Inflammatory macrophage (primary cell): Measurements from ENCODE around the gene ME2.
"Not testable (repeated sequence)": the region's sequence is repeated elsewhere in the genome, so short reads cannot be mapped to it uniquely, and the experiment has no call there.

Experiments used
- DNase-seq, 2 donors: peaks; one replicate each; pipeline ENCODE4 v3.0.0-alpha.2; 2020 to 2022

ME2 gene

DNA sequence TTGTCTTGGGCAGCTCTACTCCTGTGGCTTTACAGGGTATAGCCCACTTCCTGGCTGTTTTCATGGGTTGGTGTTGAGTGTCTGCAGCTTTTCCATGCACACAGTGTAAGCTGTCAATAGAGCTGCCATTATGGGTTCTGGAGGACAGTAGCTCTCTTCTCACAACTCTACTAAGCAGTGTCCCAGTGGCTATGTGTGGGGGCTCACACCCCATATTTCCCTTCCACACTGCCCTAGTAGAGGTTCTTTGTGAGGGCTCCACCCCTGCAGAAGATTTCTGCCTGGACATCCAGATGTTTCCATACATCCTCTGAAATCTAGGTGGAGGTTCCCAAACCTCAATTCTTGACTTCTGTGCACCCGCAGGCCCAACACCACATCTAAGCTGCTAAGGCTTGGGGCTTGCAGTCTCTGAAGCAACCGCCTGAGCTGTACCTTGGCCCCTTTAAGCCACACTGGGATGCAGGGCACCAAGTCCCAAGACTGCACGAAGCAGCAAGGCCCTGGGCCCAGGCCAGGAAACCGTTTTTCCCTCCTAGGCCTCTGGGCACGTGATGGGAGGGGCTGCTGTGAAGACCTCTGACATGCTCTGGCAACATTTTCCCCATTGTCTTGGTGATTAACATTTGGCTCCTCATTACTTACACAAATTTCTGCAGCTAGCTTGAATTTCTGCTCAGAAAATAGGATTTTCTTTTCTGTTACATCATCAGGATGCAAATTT, 98.3 kb downstream of the ME2 start:
- DNase-seq: no peak

DNA sequence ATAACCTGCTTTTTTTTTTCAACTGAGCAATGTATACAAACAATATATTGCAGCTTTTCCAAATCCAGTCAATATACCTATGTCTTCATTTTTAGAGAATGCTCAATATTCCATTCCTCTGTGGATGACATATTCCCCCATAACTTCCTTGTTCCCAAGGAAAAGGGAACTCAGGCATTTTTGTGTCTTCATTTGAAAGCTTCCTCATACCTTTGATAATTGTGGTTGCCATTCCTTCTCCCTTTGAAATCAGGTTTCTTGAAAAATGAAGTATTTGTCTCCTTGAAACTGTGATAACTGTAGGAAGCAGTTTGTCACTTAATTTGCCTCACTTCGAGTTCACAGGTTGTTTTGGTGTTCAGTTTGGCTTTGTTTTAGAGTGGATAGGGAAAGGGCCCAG, 102.5 kb downstream of the ME2 start:
- DNase-seq: peak in 1 of 2 donors; percentile 8

DNA sequence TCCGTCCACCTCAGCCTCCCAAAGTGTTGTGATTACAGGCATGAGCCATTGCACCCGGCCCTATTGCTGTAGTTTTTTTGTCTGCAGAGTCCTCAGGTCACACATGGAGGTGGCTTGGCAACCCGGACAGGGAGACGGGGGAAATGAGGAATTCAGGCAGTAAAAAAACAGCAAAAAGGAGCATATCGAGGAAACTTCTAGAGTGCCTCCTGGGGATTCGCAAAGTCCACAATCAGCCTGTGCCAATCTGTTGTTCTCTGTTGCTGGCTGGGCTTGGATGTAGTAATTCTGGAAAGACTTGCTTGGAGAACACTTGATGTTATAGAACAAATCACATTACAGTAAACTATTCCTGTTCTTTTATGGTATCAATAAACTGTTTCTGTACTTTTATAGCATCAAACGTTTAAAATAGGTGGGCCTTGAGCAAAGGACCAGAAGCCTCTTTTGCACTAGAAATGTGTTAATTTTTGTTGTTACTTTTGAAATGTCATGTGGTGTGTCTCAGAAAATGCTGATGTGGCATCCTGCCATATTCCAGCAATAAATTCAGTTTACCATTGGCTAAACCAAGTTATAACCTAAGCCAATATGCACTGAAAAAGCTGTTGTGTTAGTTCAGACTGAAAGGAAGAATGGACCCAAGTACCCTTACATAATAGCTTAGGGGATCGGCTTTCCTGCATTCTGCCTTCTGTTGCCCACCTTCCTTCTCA, 103.3 kb downstream of the ME2 start:
- DNase-seq: no peak

DNA sequence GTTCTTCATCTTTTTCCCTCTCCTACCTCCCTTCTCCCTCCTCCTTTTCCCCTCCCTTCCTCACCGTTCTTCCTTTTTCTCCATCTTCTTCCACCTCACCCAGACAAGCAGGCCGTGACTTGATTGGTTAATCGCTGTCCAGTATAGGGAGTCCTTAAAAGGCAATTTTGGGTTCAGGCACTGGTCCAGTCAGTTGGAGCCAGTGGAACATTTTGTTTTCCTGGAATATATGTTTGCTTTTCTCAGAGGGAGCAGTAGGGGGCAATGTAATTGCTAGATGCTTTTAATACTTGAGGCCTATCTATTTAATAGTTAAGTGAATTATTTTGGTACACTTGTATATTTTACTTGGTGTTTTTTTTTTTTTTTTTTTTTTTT, 103.9 kb downstream of the ME2 start:
- no peak for DNase-seq

DNA sequence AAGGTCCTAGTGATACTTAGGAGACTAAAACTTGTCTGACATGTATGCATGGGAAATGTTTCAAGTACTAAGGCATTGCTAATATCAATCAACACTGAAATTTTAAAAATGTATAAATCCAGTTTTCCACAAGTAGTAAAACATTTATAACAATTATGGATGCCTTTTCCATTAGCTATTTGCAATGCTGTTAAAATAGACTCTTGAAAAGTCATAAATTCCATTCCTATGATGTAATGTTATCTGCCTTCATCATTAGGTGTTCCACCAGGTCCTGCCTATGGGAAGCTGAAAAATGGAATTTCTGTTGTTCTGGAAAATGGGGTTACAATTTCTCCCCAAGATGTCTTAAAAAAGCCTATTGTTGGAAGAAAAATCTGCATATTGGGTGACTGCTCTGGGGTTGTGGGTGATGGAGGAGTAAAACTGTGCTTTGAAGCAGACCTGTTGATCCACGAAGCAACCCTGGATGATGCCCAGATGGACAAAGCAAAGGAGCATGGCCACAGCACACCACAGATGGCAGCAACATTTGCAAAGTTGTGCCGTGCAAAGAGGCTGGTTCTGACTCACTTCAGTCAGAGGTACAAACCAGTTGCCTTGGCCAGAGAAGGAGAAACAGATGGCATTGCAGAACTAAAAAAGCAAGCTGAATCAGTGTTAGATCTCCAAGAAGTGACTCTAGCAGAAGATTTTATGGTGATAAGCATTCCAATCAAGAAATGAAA, 107.6 kb downstream of the ME2 start:
- DNase-seq: no peak

DNA sequence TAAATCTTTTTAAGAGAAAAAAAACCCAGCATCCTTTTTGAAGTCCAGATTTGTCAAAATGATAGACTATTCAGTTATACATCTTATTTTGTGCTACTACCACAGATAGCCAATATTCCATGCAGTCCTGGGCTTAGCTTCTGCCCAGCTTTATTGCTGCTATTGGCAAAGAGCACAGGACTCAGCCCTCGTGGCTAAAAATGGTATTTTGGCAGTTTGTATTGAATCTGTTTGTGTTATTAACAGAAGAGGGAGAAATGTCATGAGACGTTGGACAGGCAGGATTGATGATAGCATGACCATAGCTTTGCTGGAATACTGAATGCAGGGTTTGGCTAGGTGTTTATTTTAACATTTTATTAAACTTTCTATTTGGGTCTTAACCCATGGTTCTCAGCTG, 108.3 kb downstream of the ME2 start:
- DNase-seq: no peak

DNA sequence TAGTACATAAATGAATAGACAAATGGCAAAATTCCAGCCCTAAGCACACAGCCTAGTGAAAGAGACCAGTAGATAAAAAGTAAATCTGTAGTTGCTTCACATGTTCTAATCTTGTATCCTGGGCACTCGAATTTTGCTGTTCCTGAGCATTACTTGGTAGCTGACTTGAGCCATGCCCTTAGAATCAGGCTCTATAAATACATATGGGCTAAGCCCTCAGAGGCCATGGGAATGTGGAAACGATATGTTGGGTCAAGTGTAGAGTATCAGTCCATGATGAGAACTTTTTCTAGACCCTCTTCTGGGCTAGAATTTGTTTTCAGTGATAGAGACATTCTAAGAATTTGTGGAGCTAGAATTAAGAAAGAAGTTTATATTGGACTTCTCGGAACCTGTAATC, 110.8 kb downstream of the ME2 start:
- no peak for DNase-seq

DNA sequence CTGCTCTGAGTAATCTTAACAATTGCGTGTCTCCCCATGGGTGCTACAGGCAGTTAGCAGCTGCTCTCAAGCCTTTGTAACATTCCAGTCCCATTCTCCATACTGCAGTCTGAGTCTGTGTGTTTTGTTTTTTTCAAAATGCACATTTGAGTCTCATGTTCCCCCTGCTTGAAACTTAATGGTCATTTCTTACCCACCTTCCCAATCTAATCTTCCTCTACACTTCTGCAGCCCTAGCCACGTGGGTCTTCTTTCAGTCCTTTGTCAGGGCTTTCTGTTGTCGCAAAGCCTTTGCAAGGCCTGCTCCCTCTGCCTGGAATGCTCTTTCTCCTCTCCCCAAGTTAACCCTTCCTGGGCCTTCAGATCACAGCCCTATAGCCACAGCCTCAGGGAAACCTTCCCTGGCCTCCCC, 113.4 kb downstream of the ME2 start:
- no peak for DNase-seq

DNA sequence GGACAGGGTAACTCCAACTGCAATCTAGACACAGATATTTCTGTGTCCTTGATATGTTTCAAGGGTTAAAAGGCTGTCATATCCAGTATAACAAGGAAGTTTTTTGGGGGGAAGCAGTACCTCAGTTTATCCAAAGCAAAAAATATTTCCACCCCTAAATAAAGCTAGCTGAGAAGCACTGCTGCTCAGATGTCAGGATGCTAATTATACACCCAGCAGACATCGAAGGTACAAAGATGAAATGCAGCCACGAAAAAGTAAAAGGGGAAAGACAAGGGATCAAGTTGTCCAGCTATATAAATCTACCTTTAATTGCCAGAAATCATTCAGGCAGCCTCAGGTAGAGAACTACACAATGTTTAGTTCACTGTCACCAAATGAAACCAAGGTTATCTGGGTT, 115.1 kb downstream of the ME2 start:
- no peak for DNase-seq

DNA sequence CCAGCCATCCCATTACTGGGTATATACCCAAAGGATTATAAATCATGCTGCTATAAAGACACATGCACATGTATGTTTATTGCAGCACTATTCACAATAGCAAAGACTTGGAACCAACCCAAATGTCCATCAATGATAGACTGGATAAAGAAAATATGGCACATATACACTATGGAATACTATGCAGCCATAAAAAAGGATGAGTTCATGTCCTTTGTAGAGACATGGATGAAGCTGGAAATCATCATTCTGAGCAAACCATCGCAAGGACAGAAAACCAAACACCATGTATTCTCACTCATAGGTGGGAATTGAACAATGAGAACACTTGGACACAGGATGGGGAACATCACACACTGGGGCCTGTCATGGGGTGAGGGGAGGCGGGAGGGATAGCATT, 124.3 kb downstream of the ME2 start:
- DNase-seq: not testable (repeated sequence)
